PFSK-1 (cell line): ENCODE data around the gene CNTFR.

Source experiments
- FOXP2 ChIP-seq: optimal IDR thresholded peaks from 2 replicates; pipeline ENCODE3; 2011; ENCODE audit warnings: borderline replicate concordance, control low read depth, inconsistent platforms; ENCODE audit not compliant: insufficient read depth; ENCODE audit errors: extremely low read length, extremely low read depth
- TAF1 ChIP-seq: IDR thresholded peaks from 2 replicates; pipeline ENCODE4 v1.6.1; 2012; ENCODE audit warnings: low read length, control low read depth, borderline replicate concordance; ENCODE audit not compliant: insufficient read depth

DNA sequence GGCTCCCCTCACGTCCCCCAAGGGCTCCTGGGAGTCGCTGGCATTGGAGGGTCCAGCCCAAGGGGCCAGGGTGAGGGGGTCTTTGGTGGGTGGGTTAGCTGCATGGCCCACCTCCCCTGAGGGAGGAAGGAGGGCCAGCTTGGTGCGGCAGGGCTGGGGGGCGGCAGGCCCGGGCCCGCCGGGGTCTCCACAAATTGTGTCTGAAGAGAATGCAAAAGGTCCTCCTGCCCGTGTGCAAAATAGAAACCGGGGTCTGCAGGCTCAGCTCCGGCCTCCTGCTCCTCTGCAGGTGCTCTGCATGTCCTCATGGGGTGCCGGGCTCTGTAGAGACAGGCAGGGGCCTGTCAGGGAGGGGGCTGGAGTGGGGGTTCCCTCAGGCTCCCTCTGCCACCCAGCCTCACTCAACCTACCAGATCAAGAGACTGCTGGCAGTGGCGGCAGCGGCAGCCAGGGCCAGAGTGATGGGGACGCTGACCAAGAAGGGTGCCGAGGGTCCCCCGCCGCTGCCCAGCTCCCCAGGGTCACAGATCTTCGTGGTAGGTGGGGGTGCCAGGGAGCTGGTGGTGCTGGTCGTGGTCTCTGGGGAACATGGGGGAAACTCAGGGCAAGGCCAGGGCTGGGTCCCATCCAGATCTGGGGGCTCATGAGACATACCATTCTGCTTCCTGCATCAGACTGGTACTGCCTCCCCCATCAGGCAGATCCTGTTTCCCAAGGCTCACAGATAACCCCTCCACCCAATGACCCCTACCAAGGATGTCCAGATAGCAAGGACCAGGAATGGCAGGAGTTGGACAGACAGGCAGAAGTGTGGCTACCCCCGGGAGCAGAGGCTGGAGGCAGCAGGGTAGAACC lies 37.5 kb downstream of the CNTFR start:
- TF ChIP-seq FOXP2: no peak
- TF ChIP-seq TAF1: no peak
